K562 (cell line): ENCODE data around the gene FASTK. TPM values are rescaled to one million over a fixed set of nuclear protein-coding genes. Genes with fewer than 3 reads are reported as not detected.
A peak's percentile ranks its signal among the peaks of the same experiment; 100 is the strongest.

ENCODE experiments used
- DDX20 ChIP-seq: fragments of 450-650 bp; IDR thresholded peaks from 2 replicates; pipeline ENCODE4 v1.6.1; 2016; ENCODE audit warnings: missing genetic modification characterization, low read depth, mild to moderate bottlenecking, missing compliant biosample characterization, moderate library complexity
- L3MBTL2 ChIP-seq: fragments of 450-650 bp; IDR thresholded peaks from 2 replicates; pipeline ENCODE4 v1.6.1; 2016; ENCODE audit warnings: mild to moderate bottlenecking, moderate library complexity
- NBN ChIP-seq: fragments of 450-650 bp; IDR thresholded peaks from 2 replicates; pipeline ENCODE4 v1.6.1; 2016; ENCODE audit warnings: low read depth, mild to moderate bottlenecking
- PHF8 ChIP-seq: fragments of 200-600 bp; sonication (generic); IDR thresholded peaks from 2 replicates; pipeline ENCODE4 v1.6.1; 2012; ENCODE audit warnings: mixed run types, mild to moderate bottlenecking, inconsistent platforms, low read length, moderate library complexity, borderline replicate concordance
- POLR2G ChIP-seq: fragments of 200-400 bp; formaldehyde crosslinking; IDR thresholded peaks from 2 replicates; pipeline ENCODE4 v1.6.1; 2017; ENCODE audit warnings: low read depth, mild to moderate bottlenecking, antibody characterized with exemption, low read length, moderate library complexity
- PRDM10 ChIP-seq: fragments of 450-650 bp; IDR thresholded peaks from 2 replicates; pipeline ENCODE4 v1.6.1; 2018; ENCODE audit not compliant: partially characterized antibody
- REST ChIP-seq, 2 experiments: fragments of 450-650 bp; formaldehyde crosslinking in 1 of 2; IDR thresholded peaks; 2 replicates each; pipeline versions ENCODE4 v1.4.0 to v1.6.1; 2014 to 2020; ENCODE audit warnings: mild to moderate bottlenecking in 2 of 2, borderline replicate concordance in 1 of 2, low read depth in 1 of 2
- RNF2 ChIP-seq: sonication (generic); IDR thresholded peaks from 2 replicates; pipeline ENCODE4 v1.6.1; 2016
- STAG1 ChIP-seq: sonication (generic); formaldehyde crosslinking; IDR thresholded peaks from 2 replicates; pipeline ENCODE4 v1.5.0; 2020; ENCODE audit warnings: missing genetic modification reagents, borderline replicate concordance
- TFAP4 ChIP-seq: sonication (generic); formaldehyde crosslinking; IDR thresholded peaks from 2 replicates; pipeline ENCODE4 v1.8.0; 2022; ENCODE audit warnings: missing genetic modification reagents, mild to moderate bottlenecking, moderate library complexity, borderline replicate concordance
- ZNF133 ChIP-seq: fragments of 250-450 bp; sonication (Bioruptor Pico); IDR thresholded peaks from 2 replicates; pipeline ENCODE4 v1.4.0; 2020; ENCODE audit warnings: mild to moderate bottlenecking
- ZNF175 ChIP-seq: fragments of 200-800 bp; sonication (Bioruptor generic); IDR thresholded peaks from 2 replicates; pipeline ENCODE4 v1.6.1; 2016; ENCODE audit warnings: low read depth, mild to moderate bottlenecking, missing genetic modification characterization, missing compliant biosample characterization
- ZNF274 ChIP-seq: IDR thresholded peaks from 2 replicates; pipeline ENCODE4 v1.6.1; 2011; ENCODE audit warnings: low read depth, mild to moderate bottlenecking, low read length, moderate library complexity, borderline replicate concordance
- polyA plus RNA-seq, 8 experiments: library from polyadenylated mRNA; depleted of rRNA in 4 of 8; stranded (reverse) in 5 of 8; unstranded in 3 of 8; fragments of >200 nt; fragmentation: Nextera tagmentation in 2 of 8; fragmentation: Illumina TruSeq in 1 of 8; extraction: Ambion mirVana in 2 of 8; extraction: Trizol in 1 of 8; gene quantifications; 2 replicates each; pipeline versions ENCODE4 v1.2.1 to v1.2.3, GENCODE V29; 2011 to 2014; ENCODE audit warnings: inconsistent platforms in 1 of 8, missing spikeins in 1 of 8
- total RNA-seq, 7 experiments: library from RNA; depleted of rRNA in 6 of 7; stranded (reverse); fragments of >200 nt in 6 of 7; fragmentation: Illumina TruSeq in 2 of 7; extraction: Trizol in 2 of 7; gene quantifications; 2 replicates each; pipeline versions ENCODE4 v1.2.1 to v1.2.3, GENCODE V29; 2011 to 2021; ENCODE audit warnings: low replicate concordance in 1 of 7

FASTK gene
- total and polyA plus RNA-seq, 9 of the 15 experiments (the other 6 are each of a cell fraction or from before 2014, with no cell fraction given): 0.51 to 150 (median 48.2) TPM

GRCh38 chr7:151114151-151115090, 33.8 kb upstream of the FASTK start (continued):
- TF ChIP-seq REST (IDR thresholded peaks at IDR 0.05; ENCODE audit: borderline replicate concordance) (no peak), REST (CRISPR knock-in tag; IDR thresholded peaks at IDR 0.05; ENCODE audit: low read depth) (0 out of 2 replicates have a peak, but pooled peaks have one; percentile 3), L3MBTL2 (0 out of 2 replicates have a peak, but pooled peaks have one; percentile 5), ZNF133 (CRISPR knock-in tag) (no peak), TFAP4 (CRISPR knock-in tag) (peak; percentile 41; the same call in 1 of the 2 replicates), PRDM10 (no peak), ZNF175 (CRISPR knock-in tag) (no peak), STAG1 (CRISPR knock-in tag) (0 out of 2 replicates have a peak, but pooled peaks have one; percentile 9), DDX20 (tag) (no peak), ZNF274 (no peak), NBN (no peak), POLR2G (0 out of 2 replicates have a peak, but pooled peaks have one; percentile 36), PHF8 (no peak), RNF2 (no peak)
